ENCODE results near the gene GBA2.

The GBA2 gene

DNA sequence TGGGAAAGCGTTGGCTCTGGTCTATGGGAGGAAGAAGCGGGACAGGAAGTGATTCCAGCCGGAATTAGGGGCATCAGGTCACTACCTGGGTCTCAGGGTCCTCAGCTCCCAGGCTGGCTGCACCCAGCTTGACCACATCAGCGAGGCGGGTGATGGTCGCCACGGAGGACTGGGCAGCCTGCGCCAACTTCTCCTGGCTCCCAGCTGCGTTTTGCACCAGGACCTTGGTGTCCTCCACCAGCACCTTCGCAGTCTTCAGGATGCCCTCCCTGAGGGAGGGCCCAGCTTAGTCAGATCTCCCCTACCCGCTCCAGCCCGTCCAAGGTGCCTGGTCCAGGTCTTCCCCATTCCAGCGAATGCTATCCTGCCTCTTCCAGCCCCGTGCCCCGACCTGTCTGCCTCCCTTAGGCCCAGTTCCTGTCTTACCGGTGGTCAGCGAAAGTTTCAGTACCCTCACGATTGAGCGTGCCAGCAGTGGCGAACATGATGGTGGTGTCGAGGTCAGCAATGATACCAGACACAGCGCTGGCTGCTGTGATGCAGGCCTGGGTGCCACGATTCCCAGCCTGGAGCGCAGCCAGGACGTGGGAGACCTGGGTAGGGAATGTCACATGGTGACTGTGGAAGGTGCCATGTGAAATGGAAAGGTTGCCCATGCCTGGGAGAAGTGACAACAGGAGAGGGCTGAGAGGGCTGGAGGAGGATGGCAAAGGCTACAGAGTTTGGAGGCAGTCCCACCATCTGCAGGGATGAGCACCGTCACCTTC is 44.9 kb downstream of the GBA2 start:
- DNase-seq (ENCODE audit: insufficient read length, low spot score), result no peak
- FAIRE-seq, result no peak
- TF ChIP-seq, protein P1, sequence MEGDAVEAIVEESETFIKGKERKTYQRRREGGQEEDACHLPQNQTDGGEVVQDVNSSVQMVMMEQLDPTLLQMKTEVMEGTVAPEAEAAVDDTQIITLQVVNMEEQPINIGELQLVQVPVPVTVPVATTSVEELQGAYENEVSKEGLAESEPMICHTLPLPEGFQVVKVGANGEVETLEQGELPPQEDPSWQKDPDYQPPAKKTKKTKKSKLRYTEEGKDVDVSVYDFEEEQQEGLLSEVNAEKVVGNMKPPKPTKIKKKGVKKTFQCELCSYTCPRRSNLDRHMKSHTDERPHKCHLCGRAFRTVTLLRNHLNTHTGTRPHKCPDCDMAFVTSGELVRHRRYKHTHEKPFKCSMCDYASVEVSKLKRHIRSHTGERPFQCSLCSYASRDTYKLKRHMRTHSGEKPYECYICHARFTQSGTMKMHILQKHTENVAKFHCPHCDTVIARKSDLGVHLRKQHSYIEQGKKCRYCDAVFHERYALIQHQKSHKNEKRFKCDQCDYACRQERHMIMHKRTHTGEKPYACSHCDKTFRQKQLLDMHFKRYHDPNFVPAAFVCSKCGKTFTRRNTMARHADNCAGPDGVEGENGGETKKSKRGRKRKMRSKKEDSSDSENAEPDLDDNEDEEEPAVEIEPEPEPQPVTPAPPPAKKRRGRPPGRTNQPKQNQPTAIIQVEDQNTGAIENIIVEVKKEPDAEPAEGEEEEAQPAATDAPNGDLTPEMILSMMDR (IDR thresholded peaks at IDR 0.05; ENCODE audit: insufficient read depth, missing control alignments), result no peak

DNA sequence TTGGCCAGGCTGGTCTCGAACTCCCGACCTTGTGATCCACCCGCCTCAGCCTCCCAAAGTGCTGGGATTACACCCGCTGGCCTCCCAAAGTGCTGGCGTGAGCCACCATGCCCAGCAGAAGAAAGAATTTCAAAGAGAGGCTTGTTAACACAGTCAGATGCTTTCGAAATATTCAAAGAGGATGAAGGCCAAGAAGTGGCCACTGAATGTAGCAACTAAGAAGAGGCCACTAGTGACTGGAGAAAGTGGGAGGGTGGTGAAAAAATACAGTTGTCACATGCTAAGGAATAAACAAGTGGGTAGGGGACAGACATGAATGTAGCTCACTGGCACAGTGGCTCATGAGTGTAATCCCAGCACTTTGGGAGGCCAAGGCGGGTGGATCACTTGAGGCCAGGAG is 46.3 kb downstream of the GBA2 start:
- FAIRE-seq, result no peak
- DNase-seq (ENCODE audit: insufficient read length, low spot score), result no peak
- TF ChIP-seq, protein P1 (IDR thresholded peaks at IDR 0.05; ENCODE audit: insufficient read depth, missing control alignments), result no peak

DNA sequence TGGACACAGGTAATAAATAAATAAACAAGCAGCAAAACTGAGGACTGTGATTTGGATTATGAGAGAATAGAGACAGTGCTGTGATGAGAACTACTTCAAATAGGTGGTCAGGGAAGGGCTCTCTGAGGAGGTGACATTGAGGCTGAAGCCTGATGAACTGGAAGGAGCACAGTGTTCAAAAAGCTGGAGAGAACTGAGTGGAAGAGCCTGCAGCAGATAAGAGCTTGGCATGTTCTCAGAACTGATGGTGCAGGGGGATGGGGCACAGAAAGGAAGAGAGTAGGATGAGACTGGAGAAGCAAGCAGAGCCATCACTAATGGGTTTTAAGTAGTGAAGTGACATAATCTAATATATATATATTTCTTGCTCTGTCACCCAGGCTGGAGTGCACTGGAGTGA is 48.1 kb downstream of the GBA2 start:
- FAIRE-seq (no peak), DNase-seq (ENCODE audit: insufficient read length, low spot score) (no peak)
- TF ChIP-seq, protein P1 (IDR thresholded peaks at IDR 0.05; ENCODE audit: insufficient read depth, missing control alignments), result no peak

DNA sequence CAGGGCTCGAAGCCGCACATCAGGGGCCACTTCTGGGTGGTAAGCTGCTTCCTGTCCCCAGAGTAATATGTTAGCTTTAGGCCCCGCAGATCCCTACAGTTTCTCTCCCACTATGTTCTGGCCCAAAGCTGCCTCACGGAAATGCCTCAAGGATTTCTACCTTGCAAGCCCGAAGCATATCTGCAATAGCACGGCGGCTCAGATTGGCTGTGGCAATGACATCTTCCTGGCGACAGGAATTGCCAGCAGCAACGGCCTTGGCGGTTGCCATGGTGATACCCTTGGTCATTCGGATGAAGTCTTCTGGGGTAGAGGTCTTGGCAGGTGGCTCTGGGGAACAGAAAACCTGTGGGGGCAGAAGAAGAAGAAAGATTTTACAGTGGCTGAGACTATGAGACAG is 49.0 kb downstream of the GBA2 start:
- DNase-seq (ENCODE audit: insufficient read length, low spot score) (no peak), FAIRE-seq (no peak)
- TF ChIP-seq, protein P1 (IDR thresholded peaks at IDR 0.05; ENCODE audit: insufficient read depth, missing control alignments), result no peak

DNA sequence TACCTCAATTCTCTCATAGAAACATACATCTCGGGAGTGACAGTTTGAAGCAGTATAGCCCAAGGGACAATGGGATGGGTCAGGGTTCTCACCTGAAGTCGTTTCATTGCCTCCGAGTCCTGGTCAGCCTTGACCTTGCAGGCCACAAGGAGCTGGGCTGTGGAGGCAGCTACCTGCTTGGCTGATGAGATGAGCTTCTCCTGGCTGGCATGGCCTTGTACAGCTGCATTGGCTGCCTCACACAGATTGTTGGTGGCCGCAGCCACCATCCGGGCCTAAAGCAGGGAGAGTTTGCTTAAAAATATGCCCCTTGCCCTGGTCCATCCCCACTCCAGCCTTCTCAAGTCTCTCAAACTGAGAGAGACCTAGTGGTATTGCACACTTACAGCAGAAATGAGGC is 50.8 kb downstream of the GBA2 start:
- DNase-seq (ENCODE audit: insufficient read length, low spot score) (no peak), FAIRE-seq (no peak)

DNA sequence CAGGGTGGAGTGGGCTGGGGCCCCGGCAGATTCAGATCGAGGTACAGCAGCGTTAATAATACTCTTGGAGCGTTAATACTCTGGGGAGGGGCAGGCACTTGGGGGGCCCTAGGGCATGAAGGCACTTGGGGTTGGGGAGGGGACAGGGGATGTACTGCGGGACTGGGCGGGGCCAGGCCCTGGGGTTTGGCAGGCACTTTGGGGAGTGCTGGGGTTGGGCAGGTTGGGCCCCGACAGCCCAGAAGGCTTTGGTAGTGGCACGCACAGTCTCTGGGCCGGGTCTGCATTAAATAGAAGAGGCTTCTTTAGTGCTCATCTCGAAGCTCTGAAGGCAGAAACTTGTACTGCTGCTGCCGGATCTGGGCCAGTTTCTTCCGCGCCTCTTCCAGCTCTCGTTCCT is 51.5 kb downstream of the GBA2 start:
- DNase-seq (ENCODE audit: insufficient read length, low spot score) (no peak), FAIRE-seq (no peak)
- TF ChIP-seq, protein P1 (IDR thresholded peaks at IDR 0.05; ENCODE audit: insufficient read depth, missing control alignments), result no peak

More for the DNA sequence above, 50.8 kb downstream of the GBA2 start:
- TF ChIP-seq, protein P1 (IDR thresholded peaks at IDR 0.05; ENCODE audit: insufficient read depth, missing control alignments), result no peak

DNA sequence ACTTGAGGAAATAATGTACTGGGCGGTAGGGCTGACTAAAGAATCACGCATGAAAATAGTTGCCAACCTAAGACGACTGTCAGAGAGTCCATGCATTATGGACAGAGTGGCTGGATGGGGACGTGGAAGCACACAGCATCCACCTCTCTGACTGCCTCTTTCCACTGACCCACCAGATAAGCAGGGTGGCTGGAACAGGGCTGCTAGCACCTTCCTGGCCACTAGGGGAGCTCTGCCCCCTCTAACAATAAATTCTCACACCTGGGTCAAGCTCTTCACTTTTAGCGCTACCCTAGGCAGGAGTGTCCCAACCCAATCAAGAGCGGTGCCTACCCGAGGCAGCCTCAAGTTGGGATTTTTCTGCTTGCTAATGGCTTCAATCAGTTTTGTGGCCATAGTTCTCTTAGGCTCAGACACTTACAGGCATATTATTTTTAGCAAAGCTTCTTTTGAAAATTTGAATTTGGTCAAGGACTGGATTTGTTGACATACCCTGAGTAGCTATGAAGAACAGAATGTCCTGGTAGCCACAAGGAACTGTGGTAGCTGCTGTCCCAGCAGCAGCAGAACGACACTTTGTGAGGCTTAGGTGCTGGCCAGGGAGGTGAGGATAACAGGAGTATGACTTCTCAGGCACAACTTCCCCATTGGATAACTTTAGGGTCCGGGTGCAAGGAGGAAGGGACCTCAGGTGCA is 52.4 kb downstream of the GBA2 start:
- peak; percentile 60 for DNase-seq (ENCODE audit: insufficient read length, low spot score)

More for the DNA sequence above, 52.4 kb downstream of the GBA2 start:
- TF ChIP-seq, protein P1 (IDR thresholded peaks at IDR 0.05; ENCODE audit: insufficient read depth, missing control alignments), result peak; percentile 78
- FAIRE-seq, result no peak

Measured in D721Med (cell line).